GDM1 (cell line): ENCODE measurements around the gene ANKRD33B.
"Not testable (repeated sequence)": the region's sequence is repeated elsewhere in the genome, so short reads cannot be mapped to it uniquely, and the experiment has no call there.

ENCODE experiments used
- DNase-seq: peaks from one replicate; lab custom pipeline; 2025; lab: John Stamatoyannopoulos, UW

The ANKRD33B gene

DNA sequence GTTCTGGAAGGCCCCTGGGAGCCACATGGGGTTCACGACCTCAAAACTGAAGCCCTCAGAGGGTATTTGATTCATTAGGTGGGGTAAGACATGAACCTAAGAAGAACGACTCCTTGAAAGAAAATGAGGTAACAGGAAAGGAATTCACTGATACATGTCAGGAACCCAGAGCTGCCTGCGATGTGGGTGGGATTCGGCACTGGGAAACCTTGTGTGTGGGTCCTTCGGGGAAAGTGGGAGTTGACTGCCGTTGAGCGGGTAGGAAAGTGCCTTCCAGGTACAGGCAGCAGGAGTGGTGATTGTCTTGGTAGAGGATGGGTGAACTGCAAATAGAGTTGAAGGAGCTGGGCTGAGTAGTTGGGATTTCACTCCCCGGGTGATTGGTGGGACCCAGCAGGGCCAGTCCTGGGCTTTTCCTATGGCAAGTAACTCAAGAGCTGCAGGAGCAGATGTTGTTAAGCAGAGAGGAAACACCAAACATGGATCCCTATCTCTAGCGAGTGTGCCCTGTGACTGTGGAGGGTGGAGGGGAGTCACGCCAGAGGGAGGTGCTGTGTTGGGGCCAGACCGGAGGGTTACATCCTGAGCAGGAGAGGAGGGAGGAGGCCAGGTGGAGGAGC, 30.8 kb downstream of the ANKRD33B start:
- no peak for DNase-seq

DNA sequence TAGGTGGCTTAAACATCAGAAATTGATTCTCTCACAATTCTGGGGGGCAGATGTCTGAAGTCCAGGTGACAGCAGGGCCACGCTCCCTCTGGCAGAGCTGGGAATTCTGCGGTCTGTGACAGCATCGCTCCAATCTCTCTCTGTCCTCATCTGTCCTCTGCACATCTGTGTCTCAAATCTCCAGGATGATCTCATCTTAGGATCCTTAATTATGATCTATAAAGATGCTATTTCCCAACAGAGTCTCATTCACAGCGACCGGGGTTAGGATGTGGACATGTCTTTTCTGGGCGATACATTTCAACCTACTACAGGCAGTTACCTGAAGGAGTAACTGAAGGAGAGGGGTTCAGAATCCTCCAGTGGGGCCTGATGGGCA, 31.4 kb downstream of the ANKRD33B start:
- DNase-seq: no peak

DNA sequence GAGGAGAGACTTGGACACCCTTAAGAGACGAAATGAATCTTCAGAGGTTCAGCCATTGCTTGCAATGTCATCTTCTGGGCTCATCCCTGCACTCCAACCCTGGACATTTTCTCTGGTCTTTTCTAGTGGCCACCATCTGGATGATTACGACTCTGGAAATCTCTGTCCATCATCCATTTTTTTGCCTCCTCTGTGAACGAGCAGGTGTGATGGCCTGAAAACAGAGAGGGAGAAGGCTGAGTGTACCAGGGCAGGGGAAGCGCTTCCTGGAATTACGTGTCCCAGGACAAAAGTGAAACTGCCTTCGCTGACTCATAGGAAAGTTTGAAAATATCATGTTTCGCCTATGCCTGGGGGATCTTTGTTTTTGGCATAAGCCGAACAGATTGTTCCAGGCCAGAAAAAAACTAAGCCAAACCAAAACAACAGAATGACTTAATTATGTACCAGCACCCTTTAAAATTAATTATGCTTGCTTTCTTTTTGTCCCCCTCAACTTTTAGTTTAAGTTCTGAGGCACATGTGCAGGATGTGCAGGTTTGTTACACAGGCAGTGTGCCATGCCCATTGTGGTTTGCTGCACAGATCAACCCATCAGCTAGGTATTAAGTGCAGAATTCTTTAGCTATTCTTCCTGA, 31.9 kb downstream of the ANKRD33B start:
- DNase-seq: no peak

DNA sequence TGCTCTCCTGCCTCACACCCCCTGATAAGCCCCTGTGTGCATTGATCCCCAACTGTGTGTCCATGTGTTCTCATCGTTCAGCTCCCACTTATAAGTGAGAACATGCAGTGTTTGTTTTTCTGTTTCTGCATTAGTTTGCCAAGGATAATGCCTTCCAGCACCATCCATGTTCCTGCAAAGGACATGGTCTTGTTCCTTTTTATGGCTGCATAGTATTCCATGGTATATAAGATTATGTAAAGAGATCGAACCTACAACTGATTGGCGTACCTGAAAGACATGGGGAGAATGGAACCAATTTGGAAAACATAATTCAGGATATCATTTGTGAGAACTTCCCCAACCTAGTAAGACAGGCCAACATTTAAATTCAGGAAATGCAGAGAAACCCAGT, 32.4 kb downstream of the ANKRD33B start:
- no peak for DNase-seq

DNA sequence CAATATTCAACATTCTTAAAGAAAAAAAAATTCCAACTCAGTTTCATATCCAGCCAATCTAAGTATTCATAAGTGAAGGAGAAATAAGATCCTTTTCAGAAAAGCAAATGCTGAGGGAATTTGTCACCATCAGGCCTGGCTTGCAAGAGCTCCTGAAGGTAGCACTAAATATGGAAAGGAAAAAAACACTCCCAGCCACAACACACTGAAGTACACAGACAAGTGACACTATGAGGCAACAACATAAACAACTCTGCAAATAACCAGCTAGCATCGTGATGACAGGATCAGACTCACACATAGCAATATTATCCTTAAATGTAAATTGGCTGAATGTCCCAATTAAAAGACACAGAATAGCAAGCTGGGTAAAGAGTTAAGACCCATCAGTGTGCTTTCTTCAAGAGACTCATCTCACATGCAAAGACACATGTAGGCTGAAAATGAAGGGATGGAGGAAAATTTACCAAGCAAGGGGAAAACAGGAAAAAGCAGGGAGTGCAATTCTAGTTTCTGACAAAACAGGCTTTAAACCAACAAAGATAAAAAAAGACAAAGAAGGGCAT, 33.1 kb downstream of the ANKRD33B start:
- no peak for DNase-seq

DNA sequence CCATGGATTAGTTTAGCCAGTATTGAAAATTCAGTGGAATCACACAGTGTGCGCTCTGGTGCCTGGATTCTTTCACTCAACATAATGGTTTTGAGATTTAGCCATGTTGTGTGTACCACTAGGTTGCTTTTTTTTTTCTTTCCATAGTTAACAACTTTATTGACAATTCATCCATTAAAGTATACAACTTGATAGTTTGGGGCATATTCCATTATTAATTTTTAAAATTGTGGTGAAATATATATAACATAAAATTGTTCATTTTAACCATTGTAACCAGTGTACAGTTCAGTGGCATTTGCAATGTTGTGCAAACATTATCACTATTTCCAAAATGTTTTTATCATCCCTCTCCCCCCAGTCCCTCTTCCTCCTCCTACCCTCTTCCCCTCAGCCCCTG, 35.2 kb downstream of the ANKRD33B start:
- no peak for DNase-seq

DNA sequence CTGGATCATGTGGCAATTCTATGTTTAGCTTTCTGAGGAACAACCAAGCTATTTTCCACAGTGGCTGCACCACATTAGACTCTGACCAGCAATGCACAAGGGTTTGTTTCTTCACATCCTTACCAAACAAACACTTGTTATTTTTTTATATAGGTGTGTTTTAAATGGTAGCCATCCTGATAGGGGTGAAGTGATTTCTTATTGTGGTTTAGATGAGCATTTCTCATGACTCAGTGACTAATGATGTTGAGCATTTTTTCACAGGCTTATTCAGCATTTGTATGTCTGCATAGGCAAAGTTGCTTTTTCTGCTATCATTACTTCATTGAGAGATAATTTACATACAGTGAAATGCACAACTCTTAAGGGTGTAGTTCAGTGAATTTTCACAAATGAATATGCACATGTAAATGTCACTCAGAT, 36.0 kb downstream of the ANKRD33B start:
- no peak for DNase-seq

DNA sequence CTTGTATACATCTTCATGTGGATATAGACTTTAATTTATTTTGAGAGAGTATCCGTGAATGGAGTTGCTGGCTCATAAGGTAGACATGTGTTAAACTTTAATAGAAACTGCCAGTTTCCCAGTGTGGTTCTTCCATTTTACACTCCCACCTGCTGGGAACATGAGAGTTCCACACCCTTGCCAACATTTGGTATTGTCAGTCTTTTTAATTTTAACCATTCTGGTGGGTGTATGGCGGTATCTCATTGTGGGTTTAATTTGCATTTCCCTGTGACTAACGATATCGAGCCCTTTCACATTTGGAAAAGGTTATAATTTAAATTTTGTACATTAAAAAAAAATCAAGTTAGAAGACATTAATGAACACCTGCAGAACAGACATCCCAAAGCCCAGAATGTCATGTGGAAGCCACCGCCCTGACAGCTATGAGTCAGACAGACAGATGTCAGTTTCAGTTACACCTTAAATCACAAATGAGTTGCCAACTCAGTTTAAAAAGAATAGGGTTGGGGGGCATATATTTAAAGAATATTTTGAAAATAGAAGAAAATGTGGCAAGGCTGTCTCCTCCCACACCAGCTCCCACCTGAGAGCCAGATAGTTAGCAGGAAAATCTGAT, 36.9 kb downstream of the ANKRD33B start:
- DNase-seq: no peak

DNA sequence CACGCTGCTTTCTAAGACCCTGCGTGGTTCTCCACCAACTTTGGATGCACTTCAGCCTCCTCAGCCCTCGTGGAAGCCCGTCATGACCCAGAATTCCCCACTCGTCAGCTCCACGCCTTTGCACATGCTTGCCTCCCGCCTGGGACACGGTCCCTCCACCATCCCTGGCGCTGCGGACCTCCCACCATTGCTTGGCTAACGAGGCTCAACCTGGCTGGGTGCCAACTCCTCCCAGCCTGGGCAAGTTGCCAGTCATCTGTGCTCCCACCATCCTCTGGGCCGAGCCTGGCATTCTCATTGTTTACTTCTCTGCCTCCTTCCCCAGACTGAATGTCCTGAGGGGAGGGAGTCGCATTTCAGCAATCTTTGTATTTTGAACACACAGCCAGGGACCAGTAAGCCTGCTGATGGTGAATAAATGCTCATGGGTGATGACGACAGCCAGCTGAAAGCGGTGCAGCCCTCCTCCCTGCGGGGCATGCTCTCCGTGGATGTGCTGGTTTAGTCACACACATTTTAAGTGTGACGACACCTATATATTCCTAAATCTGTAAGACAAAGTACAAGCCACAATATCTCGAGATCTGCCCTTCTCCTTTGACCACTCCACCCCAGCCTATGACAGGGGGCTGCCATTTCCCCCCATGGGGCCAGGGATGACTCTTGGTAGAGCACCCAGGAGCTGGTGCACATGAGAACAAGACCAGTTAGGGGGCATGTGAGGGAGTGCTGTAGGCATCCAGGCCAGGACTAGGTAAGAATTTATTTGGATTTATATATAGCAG, 37.6 kb downstream of the ANKRD33B start:
- DNase-seq: no peak

DNA sequence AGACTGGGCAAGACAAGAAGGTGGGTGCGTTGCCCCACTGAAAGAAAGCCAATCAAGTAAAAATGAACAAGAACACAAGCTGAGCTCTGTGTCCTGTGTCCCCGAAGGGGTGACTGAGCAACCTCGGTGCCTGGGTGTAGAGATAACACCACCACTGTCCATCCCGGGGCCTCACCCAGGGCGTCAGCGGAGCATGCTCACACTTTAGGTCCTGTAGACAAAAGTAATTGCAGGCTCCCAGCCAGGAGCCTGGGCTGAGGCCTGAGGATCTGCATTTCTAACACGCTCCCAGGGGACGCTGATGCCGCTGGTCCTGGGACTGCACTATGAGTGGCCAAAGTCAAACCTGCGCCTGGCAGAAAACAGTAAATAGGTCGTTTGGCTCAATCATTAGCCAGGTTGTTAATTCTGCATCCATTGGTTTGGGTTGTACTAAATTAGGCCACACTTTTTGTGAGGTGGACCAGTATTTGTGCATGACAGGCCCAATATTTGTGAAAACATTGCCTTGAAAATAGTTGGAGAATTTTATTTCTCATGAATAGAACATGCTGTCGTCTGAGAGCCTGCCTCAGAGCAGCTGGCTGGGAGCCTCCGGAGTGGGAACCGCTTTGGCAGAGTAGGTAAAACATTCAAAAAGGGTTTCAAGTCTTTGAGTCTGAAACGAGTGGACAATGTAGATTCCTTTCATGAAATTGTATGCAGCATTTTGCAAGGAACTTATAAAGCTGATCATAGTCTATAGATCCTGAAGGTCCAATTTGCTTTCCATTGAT, 38.3 kb downstream of the ANKRD33B start:
- no peak for DNase-seq

DNA sequence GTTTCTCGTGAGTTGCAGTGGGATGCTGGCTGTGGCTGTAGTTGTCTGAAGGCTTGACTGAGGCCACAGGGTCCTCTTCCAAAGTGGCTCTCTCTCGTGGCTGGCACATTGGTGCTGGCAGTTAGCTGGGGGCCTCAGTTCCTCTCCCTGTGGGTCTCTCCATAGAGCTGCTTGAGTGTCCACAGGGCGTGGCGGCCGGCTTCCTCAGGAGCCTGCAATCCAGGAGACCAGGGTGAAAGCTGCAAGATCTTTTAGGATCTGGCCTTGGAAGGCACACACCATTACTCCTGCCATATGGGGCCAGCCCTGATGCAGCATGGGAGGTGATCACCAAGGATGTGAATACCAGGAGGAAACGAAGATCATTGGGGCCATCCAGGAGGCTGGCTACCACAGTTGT, 41.1 kb downstream of the ANKRD33B start:
- DNase-seq: no peak

DNA sequence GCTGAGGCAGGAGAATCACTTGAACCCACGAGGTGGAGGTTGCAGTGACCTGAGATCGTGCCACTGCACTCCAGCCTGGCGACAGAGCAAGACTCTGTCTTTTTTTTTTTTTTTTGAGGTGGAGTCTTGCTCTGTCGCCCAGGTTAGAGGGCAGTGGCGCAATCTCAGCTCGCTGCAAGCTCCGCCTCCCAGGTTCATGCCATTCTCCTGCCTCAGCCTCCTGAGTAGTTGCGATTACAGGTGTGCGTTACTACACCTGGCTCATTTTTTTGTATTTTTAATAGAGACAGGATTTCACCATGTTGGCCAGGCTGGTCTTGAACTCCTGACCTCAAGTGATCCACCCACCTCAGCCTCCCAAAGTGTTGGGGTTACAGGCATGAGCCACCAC, 42.8 kb downstream of the ANKRD33B start:
- DNase-seq: not testable (repeated sequence)

DNA sequence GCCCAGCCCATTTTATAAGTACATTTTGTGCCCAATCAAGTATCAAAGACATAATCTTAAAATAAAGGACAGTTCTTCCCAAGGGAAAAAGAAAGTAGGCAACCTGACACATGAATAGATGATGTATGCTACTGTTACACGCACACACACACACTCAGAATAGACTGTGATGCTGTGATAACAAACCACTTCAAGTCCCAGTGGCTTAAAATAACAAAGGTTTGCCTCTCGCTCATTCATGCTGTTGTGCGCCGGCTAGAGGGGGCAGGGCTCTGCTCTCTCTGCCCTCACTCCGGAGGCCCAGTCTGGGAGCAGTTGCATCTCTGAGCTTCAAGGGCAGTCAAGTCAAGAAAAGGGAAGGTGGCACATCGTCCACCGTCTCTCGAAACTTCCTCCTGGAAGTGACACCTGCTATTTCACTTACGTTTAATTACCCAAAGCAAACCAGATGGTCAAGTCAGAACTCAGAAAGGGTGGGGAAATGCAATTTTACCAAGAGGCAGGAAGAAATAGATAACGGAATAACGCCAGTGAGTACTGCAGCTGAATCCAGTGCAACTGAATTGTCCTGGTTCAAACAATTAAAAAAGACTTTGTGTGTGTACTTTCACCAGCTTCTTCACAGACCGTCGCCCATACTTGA, 43.3 kb downstream of the ANKRD33B start:
- peak; percentile 83 for DNase-seq

DNA sequence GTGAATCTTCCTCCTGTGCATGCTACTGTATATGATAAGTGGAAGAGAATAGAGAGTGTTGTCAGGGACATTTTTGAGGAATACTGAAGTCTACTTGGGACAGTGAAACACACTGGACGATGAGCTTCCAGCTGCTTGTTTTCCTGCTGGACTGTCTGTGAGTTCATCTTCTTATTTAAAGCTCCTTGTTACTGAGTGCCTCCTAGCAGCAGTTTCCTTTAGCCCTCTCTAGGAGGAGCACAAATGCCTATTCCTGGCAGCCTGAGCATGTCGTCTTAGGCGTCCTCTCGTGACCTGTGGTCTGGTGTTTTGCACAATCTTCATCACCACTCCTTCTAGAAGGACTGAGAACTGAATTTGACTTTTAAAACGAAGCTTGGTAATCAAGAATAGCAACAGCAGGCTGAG, 43.8 kb downstream of the ANKRD33B start:
- DNase-seq: peak; percentile 46

DNA sequence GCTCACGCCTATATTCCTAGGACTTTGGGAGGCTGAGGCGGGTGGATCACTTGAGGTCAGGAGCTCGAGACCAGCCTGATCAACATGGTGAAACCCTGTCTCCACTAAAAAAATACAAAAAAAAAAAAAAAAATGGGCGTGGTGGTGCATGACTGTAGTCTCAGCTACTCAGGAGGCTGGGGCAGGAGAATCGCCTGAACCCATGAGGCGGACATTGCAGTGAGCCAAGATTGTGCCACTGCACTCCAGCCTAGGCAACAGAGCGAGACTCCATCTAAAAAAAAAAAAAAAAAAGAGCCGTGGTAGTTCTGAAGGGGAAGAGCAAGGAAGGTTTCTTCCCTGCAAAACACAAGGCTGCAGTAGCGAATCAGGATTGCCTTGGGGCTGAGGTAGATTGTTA, 44.2 kb downstream of the ANKRD33B start:
- DNase-seq: not testable (repeated sequence)

DNA sequence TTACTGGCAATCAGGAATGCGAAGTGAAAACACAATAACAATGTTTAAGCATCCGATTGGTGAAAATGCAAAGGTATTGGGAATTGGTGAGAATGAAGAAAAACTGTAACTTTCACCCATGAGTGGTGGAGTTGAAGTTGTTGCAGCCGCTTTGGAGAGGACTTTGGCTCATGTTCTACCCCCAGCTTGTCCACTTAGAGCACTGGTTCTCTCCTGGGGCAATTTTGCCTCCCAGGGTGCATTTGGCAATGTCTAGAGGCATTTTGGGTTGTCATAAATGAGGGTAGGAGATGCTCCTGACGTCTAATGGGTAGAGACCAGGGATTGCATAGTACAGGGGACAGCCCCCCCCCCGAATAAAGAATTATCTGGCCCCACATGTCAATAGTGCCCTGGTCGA, 46.2 kb downstream of the ANKRD33B start:
- no peak for DNase-seq

DNA sequence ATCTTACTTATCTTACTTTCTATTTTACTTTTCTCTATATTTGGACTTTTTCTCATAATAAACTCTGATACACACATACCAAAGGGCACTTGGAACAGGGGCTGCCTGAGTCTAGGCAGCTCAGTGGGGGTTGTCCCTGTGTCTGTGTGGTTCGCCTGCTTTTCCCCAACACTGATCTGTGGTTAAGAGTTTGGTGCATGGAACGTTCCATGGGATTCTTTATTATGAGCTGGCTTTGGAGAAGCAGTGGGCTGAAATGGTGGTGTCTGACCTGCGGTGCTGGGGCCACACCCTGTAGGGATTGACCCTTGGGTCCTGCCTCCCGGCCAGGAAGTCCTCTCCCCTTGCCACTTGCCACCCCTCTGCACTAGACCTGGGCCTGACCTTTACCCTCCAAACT, 47.4 kb downstream of the ANKRD33B start:
- DNase-seq: no peak

DNA sequence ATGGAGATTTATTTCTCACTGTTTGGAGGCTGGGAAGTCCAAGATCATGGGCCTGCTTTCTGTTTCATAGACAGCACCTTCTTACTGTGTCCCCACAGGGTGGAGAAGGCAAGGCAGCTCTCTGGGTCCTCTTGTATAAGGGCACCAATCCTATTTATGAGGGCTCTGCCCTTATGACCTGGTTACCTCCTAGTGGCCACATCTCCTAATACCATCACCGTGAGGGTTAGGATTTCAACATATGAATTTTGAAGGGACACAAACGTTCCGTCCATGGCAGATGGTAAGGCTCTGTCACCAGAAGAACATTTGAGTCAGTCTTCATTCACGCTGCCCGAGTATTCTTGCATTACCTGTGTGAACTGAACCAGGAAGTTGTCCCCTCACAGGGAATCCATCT, 48.4 kb downstream of the ANKRD33B start:
- no peak for DNase-seq

DNA sequence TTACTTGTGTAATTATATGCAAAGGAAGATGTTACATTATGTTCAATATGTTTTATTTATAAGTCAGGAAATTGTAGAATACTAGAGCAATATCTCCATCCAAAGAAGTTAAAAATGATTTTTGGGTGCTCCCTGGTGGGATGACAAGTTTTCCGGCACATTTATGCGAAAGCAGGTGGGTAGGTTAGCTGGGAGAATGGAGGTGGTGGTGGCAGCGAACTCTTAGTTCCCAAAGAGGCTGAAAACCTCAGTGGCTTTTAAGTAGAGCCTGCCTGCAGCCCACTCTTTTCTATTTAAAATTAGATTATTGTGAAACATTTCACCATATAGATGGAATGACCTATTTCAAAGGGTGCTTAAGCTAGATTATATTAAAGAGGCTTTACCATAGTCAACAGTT, 51.8 kb downstream of the ANKRD33B start:
- DNase-seq: no peak

DNA sequence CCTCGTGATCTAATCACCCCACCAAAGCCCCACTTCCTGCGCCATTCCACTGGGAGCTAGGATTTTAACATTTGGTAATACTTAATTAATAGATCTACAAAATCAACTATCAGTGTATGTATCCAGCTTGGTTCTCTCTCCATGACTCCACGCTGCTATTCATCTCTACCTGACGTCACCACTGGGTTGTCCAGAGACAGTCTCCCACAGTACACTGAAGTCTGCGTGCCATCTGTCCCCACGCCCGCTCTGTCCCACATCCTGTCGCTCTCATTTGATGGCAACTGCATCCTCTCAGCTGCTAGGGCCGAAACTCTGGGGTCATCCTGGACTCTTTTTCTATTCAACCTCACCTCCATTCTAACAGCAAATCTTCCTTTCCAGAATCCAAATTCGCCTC, 53.2 kb downstream of the ANKRD33B start:
- no peak for DNase-seq

DNA sequence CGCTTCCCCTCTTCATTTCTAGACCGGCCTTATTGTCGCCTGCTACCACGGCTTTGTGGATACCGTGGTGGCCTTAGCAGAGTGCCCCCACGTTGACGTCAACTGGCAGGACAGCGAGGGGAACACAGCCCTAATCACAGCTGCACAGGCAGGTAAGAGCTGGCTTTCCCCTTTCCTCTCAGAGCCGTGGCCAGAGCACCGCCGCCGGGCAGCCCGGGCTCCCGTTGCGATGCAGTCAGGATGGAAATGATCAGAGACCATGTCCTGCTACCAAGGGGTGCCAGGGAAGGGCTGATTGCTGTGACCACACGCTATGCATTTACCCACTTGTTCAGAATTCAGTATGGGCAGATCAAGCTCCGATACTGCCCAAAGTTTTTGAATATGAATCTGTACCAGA, 54.4 kb downstream of the ANKRD33B start:
- DNase-seq: no peak
